H9 (cell line): ENCODE data around the gene TACR1. TPM values are rescaled to one million over a fixed set of nuclear protein-coding genes. Genes with fewer than 3 reads are reported as not detected.

Source experiments
- DNase-seq: peaks from one replicate; pipeline ENCODE4 v3.0.0-alpha.2; 2017
- H2AFZ ChIP-seq: one replicate; pipeline ENCODE4 v1.6.1; 2013; ENCODE audit warnings: mild to moderate bottlenecking, low read length, control low read depth, moderate library complexity
- H2AK5ac ChIP-seq: 2 replicates; pipeline ENCODE4 v1.6.1; 2013; ENCODE audit warnings: low read length, control low read depth, mixed read lengths; ENCODE audit not compliant: insufficient read length
- H2BK120ac ChIP-seq: one replicate; pipeline ENCODE4 v1.6.1; 2013; ENCODE audit warnings: low read depth, mild to moderate bottlenecking, low read length, control low read depth, inconsistent platforms; ENCODE audit not compliant: poor library complexity, severe bottlenecking
- H2BK12ac ChIP-seq: 2 replicates; pipeline ENCODE4 v1.6.1; 2013; ENCODE audit warnings: low read length, control low read depth, mixed read lengths, low read depth; ENCODE audit not compliant: insufficient read length
- H2BK15ac ChIP-seq: 2 replicates; pipeline ENCODE4 v1.6.1; 2013; ENCODE audit warnings: low read depth, low read length, control low read depth
- H2BK20ac ChIP-seq: one replicate; pipeline ENCODE4 v1.6.1; 2013; ENCODE audit warnings: low read depth, mild to moderate bottlenecking, low read length, control low read depth, inconsistent platforms; ENCODE audit not compliant: poor library complexity, severe bottlenecking
- H2BK5ac ChIP-seq: 2 replicates; pipeline ENCODE4 v1.6.1; 2013; ENCODE audit warnings: low read length, control low read depth, mixed read lengths; ENCODE audit not compliant: insufficient read length
- H3K14ac ChIP-seq: 2 replicates; pipeline ENCODE4 v1.6.1; 2013; ENCODE audit warnings: low read length, control low read depth; ENCODE audit not compliant: insufficient read depth
- H3K18ac ChIP-seq: 2 replicates; pipeline ENCODE4 v1.6.1; 2013; ENCODE audit warnings: low read depth, mild to moderate bottlenecking, mixed read lengths, low read length, control low read depth; ENCODE audit not compliant: insufficient read length
- H3K23ac ChIP-seq: 2 replicates; pipeline ENCODE4 v1.6.1; 2013; ENCODE audit warnings: low read length, control low read depth, mixed read lengths, low read depth; ENCODE audit not compliant: insufficient read length
- H3K23me2 ChIP-seq: 2 replicates; pipeline ENCODE4 v1.6.1; 2013; ENCODE audit warnings: low read depth, mild to moderate bottlenecking, mixed read lengths, low read length, control low read depth; ENCODE audit not compliant: insufficient read length, poor library complexity, severe bottlenecking
- H3K27ac ChIP-seq: 2 replicates; pipeline ENCODE4 v1.5.1; 2013; ENCODE audit warnings: low read length, control low read depth, mixed read lengths, low read depth; ENCODE audit not compliant: insufficient read length
- H3K27me3 ChIP-seq: 2 replicates; pipeline ENCODE4 v1.6.1; 2013; ENCODE audit warnings: low read length, control low read depth, inconsistent platforms; ENCODE audit not compliant: insufficient read depth
- H3K4ac ChIP-seq: 2 replicates; pipeline ENCODE4 v1.6.1; 2013; ENCODE audit warnings: low read depth, mild to moderate bottlenecking, control low read depth, inconsistent platforms, low read length, moderate library complexity
- H3K4me1 ChIP-seq: 2 replicates; pipeline ENCODE4 v1.6.1; 2013; ENCODE audit warnings: low read length, control low read depth, inconsistent platforms; ENCODE audit not compliant: insufficient read depth
- H3K4me2 ChIP-seq: 2 replicates; pipeline ENCODE4 v1.6.1; 2013; ENCODE audit warnings: low read length, control low read depth, mixed read lengths; ENCODE audit not compliant: insufficient read length, insufficient read depth
- H3K56ac ChIP-seq: 2 replicates; pipeline ENCODE4 v1.6.1; 2013; ENCODE audit warnings: low read depth, mild to moderate bottlenecking, mixed read lengths, low read length, control low read depth; ENCODE audit not compliant: insufficient read length
- H3K79me1 ChIP-seq: 2 replicates; pipeline ENCODE4 v1.6.1; 2013; ENCODE audit warnings: low read depth, mild to moderate bottlenecking, moderate library complexity, low read length, control low read depth, inconsistent platforms; ENCODE audit not compliant: insufficient read depth, poor library complexity, severe bottlenecking
- H3K79me2 ChIP-seq: 2 replicates; pipeline ENCODE4 v1.6.1; 2013; ENCODE audit warnings: low read length, control low read depth, inconsistent platforms; ENCODE audit not compliant: insufficient read depth
- H3K9ac ChIP-seq: 2 replicates; pipeline ENCODE4 v1.6.1; 2013; ENCODE audit warnings: low read length, control low read depth, mixed read lengths; ENCODE audit not compliant: insufficient read length; ENCODE audit errors: extremely low read depth
- H3K9me3 ChIP-seq: one replicate; pipeline ENCODE4 v1.6.1; 2013; ENCODE audit warnings: low read depth, low read length, inconsistent platforms; ENCODE audit not compliant: control insufficient read depth
- H3T11ph ChIP-seq: one replicate; pipeline ENCODE4 v1.6.1; 2013; ENCODE audit warnings: mild to moderate bottlenecking, low read length, control low read depth, inconsistent platforms
- H4K20me1 ChIP-seq: one replicate; pipeline ENCODE4 v1.6.1; 2013; ENCODE audit not compliant: control insufficient read depth, insufficient read length, insufficient read depth
- H4K5ac ChIP-seq: 2 replicates; pipeline ENCODE4 v1.6.1; 2013; ENCODE audit warnings: low read depth, mild to moderate bottlenecking, mixed read lengths, low read length, control low read depth; ENCODE audit not compliant: insufficient read length
- H4K8ac ChIP-seq: replicated peaks from 2 replicates; pipeline ENCODE4 v1.6.1; 2013; ENCODE audit warnings: low read length, control low read depth, mixed read lengths, low read depth; ENCODE audit not compliant: insufficient read length
- H4K91ac ChIP-seq: 2 replicates; pipeline ENCODE4 v1.6.1; 2013; ENCODE audit warnings: low read depth, mild to moderate bottlenecking, moderate library complexity, mixed read lengths, low read length, control low read depth; ENCODE audit not compliant: insufficient read length
- H3K27ac Mint-ChIP-seq, 3 experiments: 2 replicates in 2 of 3; 3 replicates in 1 of 3; pipeline ENCODE4 v1.8.0; 2020 to 2021; ENCODE audit warnings: mixed read lengths in 3 of 3, mild to moderate bottlenecking in 1 of 3, moderate library complexity in 1 of 3
- H3K27me3 Mint-ChIP-seq: 2 replicates; pipeline ENCODE4 v1.8.0; 2021; ENCODE audit warnings: low read depth, mild to moderate bottlenecking, moderate library complexity, mixed read lengths
- H3K36me3 Mint-ChIP-seq, 3 experiments: 2 replicates in 2 of 3; 3 replicates in 1 of 3; pipeline ENCODE4 v1.8.0; 2020 to 2021; ENCODE audit warnings: low read depth in 3 of 3, mixed read lengths in 3 of 3; ENCODE audit not compliant: insufficient read depth in 1 of 3
- H3K4me1 Mint-ChIP-seq, 2 experiments: 2 replicates each; pipeline ENCODE4 v1.8.0; 2020; ENCODE audit warnings: mixed read lengths in 2 of 2
- H3K4me3 Mint-ChIP-seq, 2 experiments: 2 replicates in 1 of 2; 3 replicates in 1 of 2; pipeline ENCODE4 v1.8.0; 2020 to 2021; ENCODE audit warnings: mild to moderate bottlenecking in 2 of 2, mixed read lengths in 2 of 2, moderate library complexity in 1 of 2
- H3K9me3 Mint-ChIP-seq, 2 experiments: 2 replicates in 1 of 2; 3 replicates in 1 of 2; pipeline ENCODE4 v1.8.0; 2020; ENCODE audit warnings: mild to moderate bottlenecking in 2 of 2, mixed read lengths in 2 of 2, moderate library complexity in 1 of 2
- WGBS: extraction: QIAGEN DNeasy Blood & Tissue Kit; methylation state at CpG from one replicate; pipeline ENCODE4 v1.1.7; 2013; ENCODE audit warnings: missing lambda C conversion rate, low lambda C conversion rate, mixed read lengths; ENCODE audit not compliant: insufficient read length; ENCODE audit errors: extremely low coverage; 5-methylcytosine and 5-hydroxymethylcytosine counted together
- total RNA-seq: library from RNA; stranded (reverse); gene quantifications from 2 replicates; pipeline ENCODE4 v1.2.1, GENCODE V29; 2021
- TF ChIP-seq, protein P1 (sequence below): fragments of 200-600 bp; sonication (generic); conservative IDR thresholded peaks from 3 replicates; pipeline ENCODE4 v1.8.0; 2021; ENCODE audit warnings: antibody characterized with exemption, mild to moderate bottlenecking

TACR1 gene
- total RNA-seq, 1 experiment from 2014 or later = 1.4 TPM

DNA sequence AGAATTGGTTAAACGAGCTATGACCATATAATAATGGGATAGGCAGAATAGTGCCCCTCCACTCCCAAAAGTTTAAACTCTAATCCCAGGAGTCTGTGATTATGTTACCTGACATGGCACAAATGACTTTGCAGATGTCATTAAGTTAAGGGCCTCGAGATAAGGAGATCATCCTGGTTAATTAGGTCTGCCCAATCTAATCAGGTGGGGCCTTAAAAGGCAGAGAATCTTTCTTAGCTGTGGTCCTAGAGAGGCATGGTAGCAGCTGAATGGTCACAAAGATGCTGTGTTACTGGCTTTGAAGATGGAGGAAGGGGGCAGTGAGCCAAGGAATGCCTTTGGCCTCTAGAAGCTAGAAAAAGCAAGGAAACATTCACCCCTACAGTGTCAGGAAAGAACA is 31.1 kb downstream of the TACR1 start:
- Histone ChIP-seq H3K56ac (no peak overlapping the region), H3K27me3 (no peaks in the 10 kb centered on the region), H3K9ac (no peak overlapping the region), H3K4ac (no peak overlapping the region), H3K27ac (no peak overlapping the region), H3K4me2 (no peak overlapping the region), H3K18ac (no peak overlapping the region), H4K8ac (no peak overlapping the region), H2BK20ac (no peak overlapping the region), H4K20me1 (no peaks in the 10 kb centered on the region), H2AK5ac (no peak overlapping the region), H4K5ac (no peak overlapping the region), H3T11ph (no peak overlapping the region), H2AFZ (no peak overlapping the region), H2BK5ac (no peak overlapping the region), H3K23ac (no peak overlapping the region), H3K79me1 (no peaks in the 10 kb centered on the region), H2BK12ac (no peak overlapping the region), H3K9me3 (no peaks in the 10 kb centered on the region), H2BK120ac (no peak overlapping the region), H3K23me2 (no peaks in the 10 kb centered on the region), H3K4me1 (no peaks in the 10 kb centered on the region), H2BK15ac (no peak overlapping the region), H3K79me2 (no peaks in the 10 kb centered on the region), H4K91ac (no peak overlapping the region), H3K14ac (no peak overlapping the region)
- WGBS = no CpG with 5 or more reads among the region's 2 CpGs
- Mint-ChIP-seq H3K4me1 (peaks cover 26 to 28% of the 10 kb centered on the region in 2 experiments), H3K27me3 (no peaks in the 10 kb centered on the region), H3K27ac (0 out of 7 replicates have a peak overlapping the region, but pooled peaks of 1 of the 3 experiments have one; percentile 49), H3K9me3 (peaks cover 13 to 15% of the 10 kb centered on the region in 2 experiments), H3K4me3 (no peak overlapping the region), H3K36me3 (peaks cover 10 to 36% (median 20%) of the 10 kb centered on the region in 3 experiments)
- DNase-seq = no peak
- TF ChIP-seq, protein P1, sequence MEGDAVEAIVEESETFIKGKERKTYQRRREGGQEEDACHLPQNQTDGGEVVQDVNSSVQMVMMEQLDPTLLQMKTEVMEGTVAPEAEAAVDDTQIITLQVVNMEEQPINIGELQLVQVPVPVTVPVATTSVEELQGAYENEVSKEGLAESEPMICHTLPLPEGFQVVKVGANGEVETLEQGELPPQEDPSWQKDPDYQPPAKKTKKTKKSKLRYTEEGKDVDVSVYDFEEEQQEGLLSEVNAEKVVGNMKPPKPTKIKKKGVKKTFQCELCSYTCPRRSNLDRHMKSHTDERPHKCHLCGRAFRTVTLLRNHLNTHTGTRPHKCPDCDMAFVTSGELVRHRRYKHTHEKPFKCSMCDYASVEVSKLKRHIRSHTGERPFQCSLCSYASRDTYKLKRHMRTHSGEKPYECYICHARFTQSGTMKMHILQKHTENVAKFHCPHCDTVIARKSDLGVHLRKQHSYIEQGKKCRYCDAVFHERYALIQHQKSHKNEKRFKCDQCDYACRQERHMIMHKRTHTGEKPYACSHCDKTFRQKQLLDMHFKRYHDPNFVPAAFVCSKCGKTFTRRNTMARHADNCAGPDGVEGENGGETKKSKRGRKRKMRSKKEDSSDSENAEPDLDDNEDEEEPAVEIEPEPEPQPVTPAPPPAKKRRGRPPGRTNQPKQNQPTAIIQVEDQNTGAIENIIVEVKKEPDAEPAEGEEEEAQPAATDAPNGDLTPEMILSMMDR = no peak
